SK-N-SH (cell line): ENCODE measurements around the gene TGM4. TPM values are rescaled to one million over a fixed set of nuclear protein-coding genes. Genes with fewer than 3 reads are reported as not detected.

Experiments
- ELF1 ChIP-seq: IDR thresholded peaks from 2 replicates; pipeline ENCODE4 v1.4.0; 2012
- EZH2phosphoT487 ChIP-seq: fragments of 200-600 bp; sonication (generic); IDR thresholded peaks from 2 replicates; pipeline ENCODE4 v1.6.1; 2017; ENCODE audit warnings: low read depth, mixed run types, mild to moderate bottlenecking, antibody characterized with exemption, moderate library complexity, borderline replicate concordance
- JUND ChIP-seq: IDR thresholded peaks from 2 replicates; pipeline ENCODE4 v1.4.0; 2012
- MEF2A ChIP-seq: IDR thresholded peaks from 2 replicates; pipeline ENCODE4 v1.4.0; 2012; ENCODE audit warnings: low read depth, borderline replicate concordance
- NFIC ChIP-seq: IDR thresholded peaks from 2 replicates; pipeline ENCODE4 v1.4.0; 2012; ENCODE audit warnings: borderline replicate concordance
- NRF1 ChIP-seq: IDR thresholded peaks from 2 replicates; pipeline ENCODE4 v1.6.1; 2012; ENCODE audit warnings: low read depth, mild to moderate bottlenecking, low read length
- RAD21 ChIP-seq: IDR thresholded peaks from 2 replicates; pipeline ENCODE4 v1.6.1; 2012; ENCODE audit warnings: mild to moderate bottlenecking, low read length
- RXRA ChIP-seq: IDR thresholded peaks from 2 replicates; pipeline ENCODE4 v1.4.0; 2012; ENCODE audit warnings: low read depth, mild to moderate bottlenecking, borderline replicate concordance
- SIN3A ChIP-seq: IDR thresholded peaks from 2 replicates; pipeline ENCODE4 v1.6.1; 2012; ENCODE audit warnings: low read depth, mild to moderate bottlenecking, low read length, moderate library complexity, borderline replicate concordance
- TEAD4 ChIP-seq: IDR thresholded peaks from 2 replicates; pipeline ENCODE4 v1.4.0; 2012; ENCODE audit warnings: mild to moderate bottlenecking, borderline replicate concordance; ENCODE audit not compliant: insufficient read depth
- polyA plus RNA-seq, 3 experiments: library from polyadenylated mRNA; depleted of rRNA; stranded (reverse); fragments of >200 nt; gene quantifications; 2 replicates each; pipeline ENCODE4 v1.2.3, GENCODE V29; 2012
- TF ChIP-seq, protein P1 (sequence below): fragments of 150-350 bp; IDR thresholded peaks from 2 replicates; pipeline ENCODE4 v1.6.1; 2016; ENCODE audit warnings: mild to moderate bottlenecking, low read depth, low read length
- TF ChIP-seq, protein P2 (sequence below): IDR thresholded peaks from 2 replicates; pipeline ENCODE4; 2012
- TF ChIP-seq, protein P3 (sequence below): IDR thresholded peaks from 2 replicates; pipeline ENCODE4 v1.4.0; 2012; ENCODE audit warnings: low read depth
- TF ChIP-seq, protein P4 (sequence below): IDR thresholded peaks from 2 replicates; pipeline ENCODE4 v1.4.0; 2012; ENCODE audit warnings: low read depth, borderline replicate concordance
- TF ChIP-seq, protein P5 (sequence below): IDR thresholded peaks from 2 replicates; pipeline ENCODE4 v1.6.1; 2012; ENCODE audit warnings: mild to moderate bottlenecking, low read depth, low read length, moderate library complexity
- TF ChIP-seq, protein P6 (sequence below): fragments of 150-350 bp; IDR thresholded peaks from 2 replicates; pipeline ENCODE4 v1.6.1; 2017; ENCODE audit warnings: antibody characterized with exemption, low read length, low read depth, borderline replicate concordance

TGM4 gene
- polyA plus RNA-seq, 1 of the 3 experiments (the other 2 are of a cell fraction): 0.12 TPM

DNA sequence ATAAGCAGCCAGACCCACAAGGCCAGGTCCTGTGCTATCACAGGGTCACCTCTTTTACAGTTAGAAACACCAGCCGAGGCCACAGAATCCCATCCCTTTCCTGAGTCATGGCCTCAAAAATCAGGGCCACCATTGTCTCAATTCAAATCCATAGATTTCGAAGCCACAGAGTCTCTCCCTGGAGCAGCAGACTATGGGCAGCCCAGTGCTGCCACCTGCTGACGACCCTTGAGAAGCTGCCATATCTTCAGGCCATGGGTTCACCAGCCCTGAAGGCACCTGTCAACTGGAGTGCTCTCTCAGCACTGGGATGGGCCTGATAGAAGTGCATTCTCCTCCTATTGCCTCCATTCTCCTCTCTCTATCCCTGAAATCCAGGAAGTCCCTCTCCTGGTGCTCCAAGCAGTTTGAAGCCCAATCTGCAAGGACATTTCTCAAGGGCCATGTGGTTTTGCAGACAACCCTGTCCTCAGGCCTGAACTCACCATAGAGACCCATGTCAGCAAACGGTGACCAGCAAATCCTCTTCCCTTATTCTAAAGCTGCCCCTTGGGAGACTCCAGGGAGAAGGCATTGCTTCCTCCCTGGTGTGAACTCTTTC lies 39.6 kb downstream of the TGM4 start (continued):
- TF ChIP-seq, protein P1, sequence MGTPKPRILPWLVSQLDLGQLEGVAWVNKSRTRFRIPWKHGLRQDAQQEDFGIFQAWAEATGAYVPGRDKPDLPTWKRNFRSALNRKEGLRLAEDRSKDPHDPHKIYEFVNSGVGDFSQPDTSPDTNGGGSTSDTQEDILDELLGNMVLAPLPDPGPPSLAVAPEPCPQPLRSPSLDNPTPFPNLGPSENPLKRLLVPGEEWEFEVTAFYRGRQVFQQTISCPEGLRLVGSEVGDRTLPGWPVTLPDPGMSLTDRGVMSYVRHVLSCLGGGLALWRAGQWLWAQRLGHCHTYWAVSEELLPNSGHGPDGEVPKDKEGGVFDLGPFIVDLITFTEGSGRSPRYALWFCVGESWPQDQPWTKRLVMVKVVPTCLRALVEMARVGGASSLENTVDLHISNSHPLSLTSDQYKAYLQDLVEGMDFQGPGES: no peak
- TF ChIP-seq MEF2A (no peak), RXRA (no peak), RAD21 (peak; percentile 80), SIN3A (no peak), ELF1 (no peak), NFIC (no peak), EZH2phosphoT487 (no peak), JUND (no peak), TEAD4 (no peak), NRF1 (no peak)
- TF ChIP-seq, protein P2, sequence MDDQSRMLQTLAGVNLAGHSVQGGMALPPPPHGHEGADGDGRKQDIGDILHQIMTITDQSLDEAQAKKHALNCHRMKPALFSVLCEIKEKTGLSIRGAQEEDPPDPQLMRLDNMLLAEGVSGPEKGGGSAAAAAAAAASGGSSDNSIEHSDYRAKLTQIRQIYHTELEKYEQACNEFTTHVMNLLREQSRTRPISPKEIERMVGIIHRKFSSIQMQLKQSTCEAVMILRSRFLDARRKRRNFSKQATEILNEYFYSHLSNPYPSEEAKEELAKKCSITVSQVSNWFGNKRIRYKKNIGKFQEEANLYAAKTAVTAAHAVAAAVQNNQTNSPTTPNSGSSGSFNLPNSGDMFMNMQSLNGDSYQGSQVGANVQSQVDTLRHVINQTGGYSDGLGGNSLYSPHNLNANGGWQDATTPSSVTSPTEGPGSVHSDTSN: no peak
- TF ChIP-seq, protein P3, sequence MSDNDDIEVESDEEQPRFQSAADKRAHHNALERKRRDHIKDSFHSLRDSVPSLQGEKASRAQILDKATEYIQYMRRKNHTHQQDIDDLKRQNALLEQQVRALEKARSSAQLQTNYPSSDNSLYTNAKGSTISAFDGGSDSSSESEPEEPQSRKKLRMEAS: peak; percentile 6; the same call in 1 of the 2 replicates
- TF ChIP-seq, protein P4, sequence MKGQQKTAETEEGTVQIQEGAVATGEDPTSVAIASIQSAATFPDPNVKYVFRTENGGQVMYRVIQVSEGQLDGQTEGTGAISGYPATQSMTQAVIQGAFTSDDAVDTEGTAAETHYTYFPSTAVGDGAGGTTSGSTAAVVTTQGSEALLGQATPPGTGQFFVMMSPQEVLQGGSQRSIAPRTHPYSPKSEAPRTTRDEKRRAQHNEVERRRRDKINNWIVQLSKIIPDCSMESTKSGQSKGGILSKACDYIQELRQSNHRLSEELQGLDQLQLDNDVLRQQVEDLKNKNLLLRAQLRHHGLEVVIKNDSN: no peak
- TF ChIP-seq, protein P5, sequence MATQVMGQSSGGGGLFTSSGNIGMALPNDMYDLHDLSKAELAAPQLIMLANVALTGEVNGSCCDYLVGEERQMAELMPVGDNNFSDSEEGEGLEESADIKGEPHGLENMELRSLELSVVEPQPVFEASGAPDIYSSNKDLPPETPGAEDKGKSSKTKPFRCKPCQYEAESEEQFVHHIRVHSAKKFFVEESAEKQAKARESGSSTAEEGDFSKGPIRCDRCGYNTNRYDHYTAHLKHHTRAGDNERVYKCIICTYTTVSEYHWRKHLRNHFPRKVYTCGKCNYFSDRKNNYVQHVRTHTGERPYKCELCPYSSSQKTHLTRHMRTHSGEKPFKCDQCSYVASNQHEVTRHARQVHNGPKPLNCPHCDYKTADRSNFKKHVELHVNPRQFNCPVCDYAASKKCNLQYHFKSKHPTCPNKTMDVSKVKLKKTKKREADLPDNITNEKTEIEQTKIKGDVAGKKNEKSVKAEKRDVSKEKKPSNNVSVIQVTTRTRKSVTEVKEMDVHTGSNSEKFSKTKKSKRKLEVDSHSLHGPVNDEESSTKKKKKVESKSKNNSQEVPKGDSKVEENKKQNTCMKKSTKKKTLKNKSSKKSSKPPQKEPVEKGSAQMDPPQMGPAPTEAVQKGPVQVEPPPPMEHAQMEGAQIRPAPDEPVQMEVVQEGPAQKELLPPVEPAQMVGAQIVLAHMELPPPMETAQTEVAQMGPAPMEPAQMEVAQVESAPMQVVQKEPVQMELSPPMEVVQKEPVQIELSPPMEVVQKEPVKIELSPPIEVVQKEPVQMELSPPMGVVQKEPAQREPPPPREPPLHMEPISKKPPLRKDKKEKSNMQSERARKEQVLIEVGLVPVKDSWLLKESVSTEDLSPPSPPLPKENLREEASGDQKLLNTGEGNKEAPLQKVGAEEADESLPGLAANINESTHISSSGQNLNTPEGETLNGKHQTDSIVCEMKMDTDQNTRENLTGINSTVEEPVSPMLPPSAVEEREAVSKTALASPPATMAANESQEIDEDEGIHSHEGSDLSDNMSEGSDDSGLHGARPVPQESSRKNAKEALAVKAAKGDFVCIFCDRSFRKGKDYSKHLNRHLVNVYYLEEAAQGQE: peak; percentile 72; the same call in 1 of the 2 replicates
- TF ChIP-seq, protein P6, sequence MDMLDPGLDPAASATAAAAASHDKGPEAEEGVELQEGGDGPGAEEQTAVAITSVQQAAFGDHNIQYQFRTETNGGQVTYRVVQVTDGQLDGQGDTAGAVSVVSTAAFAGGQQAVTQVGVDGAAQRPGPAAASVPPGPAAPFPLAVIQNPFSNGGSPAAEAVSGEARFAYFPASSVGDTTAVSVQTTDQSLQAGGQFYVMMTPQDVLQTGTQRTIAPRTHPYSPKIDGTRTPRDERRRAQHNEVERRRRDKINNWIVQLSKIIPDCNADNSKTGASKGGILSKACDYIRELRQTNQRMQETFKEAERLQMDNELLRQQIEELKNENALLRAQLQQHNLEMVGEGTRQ: no peak
